ENCODE results near the gene BCAS1.

The BCAS1 gene

GRCh38 chr20:54056762-54057639, 13.4 kb downstream of the BCAS1 start:
- DNase-seq (ENCODE audit: extremely low spot score, insufficient read length, low read depth): no peak
- FAIRE-seq: no peak

DNA sequence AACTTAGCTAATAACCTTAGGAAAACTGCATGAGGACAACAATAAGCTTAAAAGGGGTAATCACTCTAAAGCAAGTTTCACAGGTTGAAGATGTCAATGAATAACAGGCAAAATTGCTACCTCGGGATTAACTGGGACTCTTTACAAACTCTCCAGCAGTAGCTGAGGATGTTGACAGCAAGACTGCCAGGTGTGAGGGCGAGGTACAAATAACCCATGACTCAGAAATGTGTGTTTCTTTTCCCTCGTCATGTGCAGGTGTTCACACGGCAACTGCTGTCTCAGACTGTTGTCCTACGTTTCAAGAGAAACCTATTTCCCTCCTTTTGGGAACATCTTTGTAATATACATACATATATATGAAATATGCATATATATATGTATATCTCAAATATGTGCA, 15.9 kb downstream of the BCAS1 start:
- FAIRE-seq: no peak
- DNase-seq (ENCODE audit: extremely low spot score, insufficient read length, low read depth): no peak

- no peak for DNase-seq (ENCODE audit: extremely low spot score, insufficient read length, low read depth)
- FAIRE-seq: no peak
Observed at GRCh38 chr20:54051068-54051467, 19.3 kb downstream of the BCAS1 start.

GRCh38 chr20:54048891-54049545, 21.4 kb downstream of the BCAS1 start:
- DNase-seq (ENCODE audit: extremely low spot score, insufficient read length, low read depth): no peak
- no peak for FAIRE-seq

GRCh38 chr20:54048481-54048880, 21.9 kb downstream of the BCAS1 start:
- FAIRE-seq (no peak), DNase-seq (ENCODE audit: extremely low spot score, insufficient read length, low read depth) (no peak)

DNA sequence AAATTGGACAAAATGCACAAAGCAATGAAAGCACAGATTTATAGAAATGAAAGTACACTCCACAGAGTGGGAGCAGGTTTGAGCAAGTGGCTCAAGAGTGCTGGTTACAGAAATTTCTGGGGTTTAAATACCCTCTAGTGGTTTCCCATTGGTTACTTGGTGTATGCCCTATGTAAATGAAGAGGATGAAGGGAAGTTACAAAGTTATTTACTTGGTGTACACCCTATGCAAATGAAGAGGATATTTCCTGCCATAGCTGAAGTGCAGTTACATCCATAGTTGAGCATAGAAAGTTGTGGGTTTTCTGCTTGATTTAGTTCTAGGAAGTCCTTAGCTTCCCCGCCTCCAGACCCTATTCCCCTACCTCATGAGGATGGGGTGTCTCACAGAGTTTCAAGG, 22.7 kb downstream of the BCAS1 start:
- DNase-seq (ENCODE audit: extremely low spot score, insufficient read length, low read depth) (no peak), FAIRE-seq (no peak)

- DNase-seq (ENCODE audit: extremely low spot score, insufficient read length, low read depth) (no peak), FAIRE-seq (no peak)
Observed at GRCh38 chr20:54047048-54047447, 23.3 kb downstream of the BCAS1 start.

- FAIRE-seq: no peak
- no peak for DNase-seq (ENCODE audit: extremely low spot score, insufficient read length, low read depth)
Observed at GRCh38 chr20:54044156-54044555, 26.2 kb downstream of the BCAS1 start.

DNA sequence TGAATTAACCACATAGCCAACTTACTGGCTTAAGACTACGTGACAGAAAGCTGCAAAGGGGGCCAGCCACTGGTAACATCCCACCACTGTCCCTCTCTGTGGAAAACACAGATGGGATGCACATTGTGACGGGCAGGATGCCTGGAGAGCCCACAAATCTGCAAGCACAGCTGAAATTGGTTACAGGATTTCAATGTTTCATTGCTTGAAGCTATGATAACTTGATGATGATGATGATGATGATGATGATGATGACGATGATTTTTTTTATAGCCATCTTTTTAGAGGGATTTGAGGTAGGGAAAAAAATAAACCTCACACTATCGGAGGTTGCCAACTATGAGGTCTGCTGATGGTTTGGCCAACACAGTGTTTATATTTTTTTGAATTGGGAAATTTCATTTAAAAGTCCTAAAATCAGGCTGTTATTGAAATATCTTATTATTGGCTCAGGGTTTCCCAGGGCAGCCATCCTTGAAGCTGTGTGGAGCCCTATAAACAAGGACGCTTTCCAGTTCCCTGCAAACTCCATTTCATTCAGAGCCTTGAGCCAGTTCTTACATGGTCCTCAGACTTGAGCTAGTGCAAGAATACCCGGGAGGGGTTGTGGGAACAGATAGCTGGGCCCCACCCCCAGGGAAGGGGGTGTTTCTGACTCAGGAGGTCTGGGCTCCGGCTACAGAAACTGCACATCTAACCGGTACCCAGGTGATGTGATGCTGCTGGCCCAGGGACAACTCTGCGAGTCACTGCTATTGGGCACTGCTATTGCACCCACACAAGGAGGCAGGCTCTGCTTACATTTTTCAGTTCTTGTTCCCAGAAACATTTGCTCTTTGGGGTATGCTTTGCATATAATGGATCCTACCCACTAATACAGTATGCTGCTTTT, 27.1 kb downstream of the BCAS1 start:
- DNase-seq (ENCODE audit: extremely low spot score, insufficient read length, low read depth) (no peak), FAIRE-seq (no peak)

DNA sequence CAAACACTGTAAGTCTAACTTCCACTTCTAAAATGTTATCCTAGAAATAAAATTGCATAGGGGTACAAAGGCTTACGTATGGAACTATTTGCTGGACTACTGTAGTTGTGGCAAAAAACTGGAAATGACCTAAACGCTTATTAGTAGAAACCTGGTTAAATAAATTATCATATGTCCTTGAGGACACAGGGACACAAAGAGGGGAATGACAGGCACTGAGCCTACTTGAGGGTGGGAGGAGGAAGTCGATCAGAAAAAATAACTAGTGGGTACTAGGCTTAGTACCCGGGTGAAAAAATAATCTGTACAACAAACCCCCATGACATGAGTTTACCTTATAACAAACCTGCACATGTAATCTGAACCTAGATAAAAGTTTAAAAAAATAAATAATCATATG, 28.4 kb downstream of the BCAS1 start:
- no peak for FAIRE-seq
- DNase-seq (ENCODE audit: extremely low spot score, insufficient read length, low read depth): no peak

DNA sequence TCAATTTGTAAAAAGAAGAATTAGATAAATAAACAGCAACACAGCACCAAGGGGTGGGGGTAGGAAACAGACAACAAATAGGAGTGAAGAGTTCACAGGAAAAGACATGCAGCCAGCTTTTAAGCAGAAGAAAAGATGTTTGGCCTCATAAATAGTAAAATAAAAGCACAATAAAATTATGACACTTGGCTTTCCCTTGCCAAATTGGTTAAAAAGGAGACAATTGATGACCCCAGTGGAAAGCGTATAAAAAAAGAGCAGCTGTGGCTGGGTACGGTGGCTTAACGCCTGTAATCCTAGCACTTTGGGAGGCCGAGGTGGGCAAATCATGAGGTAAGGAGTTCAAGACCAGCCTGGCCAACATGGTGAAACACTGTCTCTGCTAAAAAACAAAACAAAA, 29.1 kb downstream of the BCAS1 start:
- FAIRE-seq (no peak), DNase-seq (ENCODE audit: extremely low spot score, insufficient read length, low read depth) (no peak)

DNA sequence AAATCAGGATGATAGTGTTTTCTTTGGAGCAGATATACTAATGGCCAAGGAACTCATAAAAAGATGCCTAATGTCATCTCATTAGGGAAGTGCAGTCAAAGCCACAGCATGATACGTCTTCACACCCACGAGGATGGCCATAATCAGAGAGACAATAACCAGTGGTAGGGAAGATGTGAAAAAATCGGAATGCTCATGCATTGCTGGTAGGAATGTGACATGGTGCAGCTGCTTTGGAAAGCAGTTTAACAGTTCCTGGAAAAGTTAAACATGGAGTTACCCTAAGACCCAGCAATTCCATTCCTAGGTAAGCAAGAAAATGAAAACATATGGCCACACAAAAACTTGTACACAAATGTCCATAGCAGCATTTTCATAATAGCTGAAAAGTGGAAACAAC, 29.9 kb downstream of the BCAS1 start:
- FAIRE-seq: no peak

GRCh38 chr20:54038961-54039360, 31.4 kb downstream of the BCAS1 start:
- DNase-seq (ENCODE audit: extremely low spot score, insufficient read length, low read depth): no peak
- no peak for FAIRE-seq

More for the DNA sequence above, 29.9 kb downstream of the BCAS1 start:
- no peak for DNase-seq (ENCODE audit: extremely low spot score, insufficient read length, low read depth)

GRCh38 chr20:54037525-54037924, 32.9 kb downstream of the BCAS1 start:
- FAIRE-seq: no peak
- no peak for DNase-seq (ENCODE audit: extremely low spot score, insufficient read length, low read depth)

DNA sequence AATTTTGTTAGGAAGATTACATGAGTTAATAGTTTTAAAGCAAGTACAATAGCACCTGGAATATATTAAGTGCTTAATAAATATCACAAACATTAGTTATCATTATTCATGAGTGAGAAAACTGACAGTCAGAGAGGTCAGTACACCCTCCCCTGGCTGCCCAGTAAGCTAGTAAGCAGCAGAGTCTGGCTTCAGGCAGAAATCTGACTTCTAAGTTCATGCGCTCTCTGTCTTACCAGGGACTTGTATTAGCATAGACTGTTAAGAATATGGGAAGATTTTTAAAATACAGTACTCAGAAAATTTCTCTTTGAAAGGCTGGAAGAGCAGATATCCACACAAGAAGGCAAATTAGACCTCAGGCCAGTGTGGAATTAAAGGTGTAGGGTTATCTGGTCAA, 40.8 kb downstream of the BCAS1 start:
- no peak for FAIRE-seq

GRCh38 chr20:54029176-54029575, 41.2 kb downstream of the BCAS1 start:
- DNase-seq (ENCODE audit: extremely low spot score, insufficient read length, low read depth) (no peak), FAIRE-seq (no peak)

More for the DNA sequence above, 40.8 kb downstream of the BCAS1 start:
- DNase-seq (ENCODE audit: extremely low spot score, insufficient read length, low read depth): no peak

DNA sequence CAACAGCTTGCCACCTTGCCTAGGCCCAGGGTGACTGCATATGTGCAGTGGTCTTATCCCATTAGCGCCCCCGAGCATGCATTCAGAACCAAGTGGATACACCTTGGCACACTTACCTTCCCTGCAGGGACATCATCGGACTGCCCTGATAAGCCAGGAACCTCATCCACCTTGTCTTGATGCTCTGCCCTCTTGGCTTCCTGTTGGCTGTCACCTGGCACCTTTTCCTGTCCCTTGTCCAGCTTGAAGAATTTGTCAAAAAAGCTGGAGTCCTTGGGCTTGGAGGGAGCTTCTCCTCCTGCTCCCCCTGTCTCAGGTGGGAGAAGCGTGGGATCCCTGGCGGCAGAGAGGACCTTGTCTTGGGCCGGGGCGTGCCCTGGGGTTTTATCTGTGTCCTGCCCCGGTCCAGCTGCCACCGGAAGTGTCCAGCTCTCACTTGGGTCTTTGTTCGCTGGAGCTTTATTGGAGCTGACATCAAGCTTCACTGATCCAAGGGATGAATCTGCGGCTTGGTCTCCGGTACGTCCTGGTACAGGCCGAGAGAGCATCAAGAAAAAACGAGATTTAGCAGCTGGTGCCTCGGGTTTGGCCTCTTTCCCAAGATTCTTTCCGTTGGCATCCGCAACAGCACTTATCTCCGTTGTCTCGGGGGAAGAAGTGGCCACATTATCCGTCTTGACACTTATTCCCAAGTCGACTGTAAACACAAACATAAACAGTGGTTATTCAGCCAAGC, 42.0 kb downstream of the BCAS1 start:
- FAIRE-seq: no peak
- DNase-seq (ENCODE audit: extremely low spot score, insufficient read length, low read depth): no peak

GRCh38 chr20:54027704-54028103, 42.7 kb downstream of the BCAS1 start:
- no peak for FAIRE-seq
- no peak for DNase-seq (ENCODE audit: extremely low spot score, insufficient read length, low read depth)

GRCh38 chr20:54026295-54027064, 43.9 kb downstream of the BCAS1 start:
- no peak for FAIRE-seq
- DNase-seq (ENCODE audit: extremely low spot score, insufficient read length, low read depth): no peak
